ENCODE data around the gene ANKRD12. TPM values are rescaled to one million over a fixed set of nuclear protein-coding genes. Genes with fewer than 3 reads are reported as not detected.

Gene ANKRD12
- total and polyA plus RNA-seq, 2 experiments from 2014 or later, result 23.9 to 92.4 TPM

DNA sequence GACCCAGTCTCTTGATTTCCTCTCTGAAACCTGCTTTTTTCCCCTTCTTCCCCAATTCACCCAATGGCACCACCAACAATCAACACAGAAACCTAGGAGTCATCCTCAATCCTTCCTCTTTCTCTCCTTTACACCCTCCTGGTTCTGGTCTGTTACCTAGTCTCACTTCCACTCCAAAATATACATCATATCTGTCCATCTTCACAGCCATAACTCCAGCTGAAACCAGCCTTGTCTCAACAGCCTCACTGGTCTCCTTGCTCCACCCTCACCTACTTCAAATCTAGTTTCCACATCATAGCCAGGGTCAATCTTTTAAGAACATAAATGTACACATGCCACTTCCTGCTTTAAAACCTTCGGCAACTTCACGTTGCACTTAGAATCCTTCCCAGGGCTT is 186.2 kb downstream of the ANKRD12 start:
- H3K4me3 Mint-ChIP-seq, result no peak overlapping the region

More for the DNA sequence above, 186.2 kb downstream of the ANKRD12 start:
- DNase-seq (ENCODE audit: low spot score) (no peak), ATAC-seq (no peak)
- no peaks in the 10 kb centered on the region for H3F3A ChIP-seq (replicated peaks; ENCODE audit: low read depth)
- Mint-ChIP-seq H3K4me1 (no peaks in the 10 kb centered on the region; the same call in 2 of the 3 replicates), H3K27ac (no peak overlapping the region), H3K27me3 (ENCODE audit: insufficient read depth, low read depth, poor library complexity) (peaks cover 3% of the 10 kb centered on the region), H3K36me3 (ENCODE audit: low read depth) (no peaks in the 10 kb centered on the region; the same call in 2 of the 3 replicates), H3K9me3 (no peaks in the 10 kb centered on the region)
- no peaks in the 10 kb centered on the region; the same call in 1 of the 2 replicates for H3K9me2 ChIP-seq (ENCODE audit: insufficient read depth)
- no peak overlapping the region for H3K27ac ChIP-seq (ENCODE audit: low read depth)
- no peaks in the 10 kb centered on the region for H3K36me3 ChIP-seq (ENCODE audit: insufficient read depth)
- H3K27me3 ChIP-seq (ENCODE audit: insufficient read depth), result no peaks in the 10 kb centered on the region
- no peak overlapping the region for H3K4me3 ChIP-seq
- TF ChIP-seq POLR2AphosphoS5 (IDR thresholded peaks at IDR 0.05; ENCODE audit: low read depth) (no peak), CREB1 (CRISPR knock-in tag; IDR thresholded peaks at IDR 0.05; ENCODE audit: low read depth) (no peak), ZNF331 (CRISPR knock-in tag; IDR thresholded peaks at IDR 0.05; ENCODE audit: low read depth) (no peak), EZH2phosphoT487 (IDR thresholded peaks at IDR 0.05; ENCODE audit: unreplicated experiment) (no peak), ZNF462 (CRISPR knock-in tag; IDR thresholded peaks at IDR 0.05) (no peak), JUNB (IDR thresholded peaks at IDR 0.05; ENCODE audit: unreplicated experiment) (no peak), NANOG (IDR thresholded peaks at IDR 0.05; ENCODE audit: borderline replicate concordance) (no peak), STAT1 (IDR thresholded peaks at IDR 0.05; ENCODE audit: unreplicated experiment) (no peak), EZH2 (IDR thresholded peaks at IDR 0.05; ENCODE audit: low read depth, unreplicated experiment) (no peak), ZNF114 (CRISPR knock-in tag; IDR thresholded peaks at IDR 0.05) (no peak)
- TF ChIP-seq, protein P1, sequence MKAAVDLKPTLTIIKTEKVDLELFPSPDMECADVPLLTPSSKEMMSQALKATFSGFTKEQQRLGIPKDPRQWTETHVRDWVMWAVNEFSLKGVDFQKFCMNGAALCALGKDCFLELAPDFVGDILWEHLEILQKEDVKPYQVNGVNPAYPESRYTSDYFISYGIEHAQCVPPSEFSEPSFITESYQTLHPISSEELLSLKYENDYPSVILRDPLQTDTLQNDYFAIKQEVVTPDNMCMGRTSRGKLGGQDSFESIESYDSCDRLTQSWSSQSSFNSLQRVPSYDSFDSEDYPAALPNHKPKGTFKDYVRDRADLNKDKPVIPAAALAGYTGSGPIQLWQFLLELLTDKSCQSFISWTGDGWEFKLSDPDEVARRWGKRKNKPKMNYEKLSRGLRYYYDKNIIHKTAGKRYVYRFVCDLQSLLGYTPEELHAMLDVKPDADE (IDR thresholded peaks at IDR 0.05), result no peak
- TF ChIP-seq, protein P2, sequence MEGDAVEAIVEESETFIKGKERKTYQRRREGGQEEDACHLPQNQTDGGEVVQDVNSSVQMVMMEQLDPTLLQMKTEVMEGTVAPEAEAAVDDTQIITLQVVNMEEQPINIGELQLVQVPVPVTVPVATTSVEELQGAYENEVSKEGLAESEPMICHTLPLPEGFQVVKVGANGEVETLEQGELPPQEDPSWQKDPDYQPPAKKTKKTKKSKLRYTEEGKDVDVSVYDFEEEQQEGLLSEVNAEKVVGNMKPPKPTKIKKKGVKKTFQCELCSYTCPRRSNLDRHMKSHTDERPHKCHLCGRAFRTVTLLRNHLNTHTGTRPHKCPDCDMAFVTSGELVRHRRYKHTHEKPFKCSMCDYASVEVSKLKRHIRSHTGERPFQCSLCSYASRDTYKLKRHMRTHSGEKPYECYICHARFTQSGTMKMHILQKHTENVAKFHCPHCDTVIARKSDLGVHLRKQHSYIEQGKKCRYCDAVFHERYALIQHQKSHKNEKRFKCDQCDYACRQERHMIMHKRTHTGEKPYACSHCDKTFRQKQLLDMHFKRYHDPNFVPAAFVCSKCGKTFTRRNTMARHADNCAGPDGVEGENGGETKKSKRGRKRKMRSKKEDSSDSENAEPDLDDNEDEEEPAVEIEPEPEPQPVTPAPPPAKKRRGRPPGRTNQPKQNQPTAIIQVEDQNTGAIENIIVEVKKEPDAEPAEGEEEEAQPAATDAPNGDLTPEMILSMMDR (conservative IDR thresholded peaks at IDR 0.05; ENCODE audit: low read depth in 2 of 2), result no peak
- H3K4me2 ChIP-seq, result no peak overlapping the region
- H4K20me1 ChIP-seq (replicated peaks; ENCODE audit: insufficient read depth), result no peaks in the 10 kb centered on the region
- no peaks in the 10 kb centered on the region for H3K79me2 ChIP-seq (replicated peaks; ENCODE audit: insufficient read depth)
- no peaks in the 10 kb centered on the region for H3K4me1 ChIP-seq (ENCODE audit: insufficient read depth)
- no peak overlapping the region for H2AFZ ChIP-seq
